Astrocyte of the cerebellum (primary cell): ENCODE results near the gene LRRC15.

Source experiments
- DNase-seq: peaks from one replicate; pipeline ENCODE4 v3.0.0-alpha.2; 2011; ENCODE audit warnings: low read depth
- H3K4me3 ChIP-seq: 2 replicates; pipeline ENCODE4 v1.5.1; 2011; ENCODE audit warnings: mild to moderate bottlenecking, low read depth, low read length, moderate library complexity
- in situ Hi-C: cut with HindIII; loops from 2 replicates; pipeline ENCODE4 v1.10.0; 2017; ENCODE audit warnings: low sequenced_read_pairs
- TF ChIP-seq, protein P1 (sequence below): IDR thresholded peaks from 2 replicates; pipeline ENCODE4 v1.5.1; 2012; ENCODE audit warnings: low read length, low read depth, moderate library complexity, mild to moderate bottlenecking; ENCODE audit errors: missing control alignments

Gene LRRC15

DNA sequence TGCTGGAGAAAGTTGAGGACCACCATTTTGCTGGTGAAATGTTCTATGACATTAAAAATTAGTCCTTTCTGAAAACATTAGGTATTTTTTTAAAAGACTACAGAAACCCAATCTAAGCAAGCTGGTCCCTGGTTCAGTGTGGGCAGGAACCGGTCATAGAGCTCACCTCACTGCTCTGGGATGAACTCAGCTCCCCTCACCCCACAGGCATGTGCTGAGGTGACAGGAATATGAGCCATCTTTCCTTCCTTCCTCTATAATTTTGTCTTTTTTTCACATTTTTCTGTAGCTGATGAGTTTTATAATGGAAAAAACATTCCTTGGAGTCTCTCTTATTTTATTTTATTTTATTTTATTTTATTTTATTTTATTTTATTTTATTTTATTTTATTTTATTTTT, 8.2 kb upstream of the LRRC15 start:
- DNase-seq: no peak
- in situ Hi-C loops: no loop called here
- H3K4me3 ChIP-seq: no peak overlapping the region
- TF ChIP-seq, protein P1, sequence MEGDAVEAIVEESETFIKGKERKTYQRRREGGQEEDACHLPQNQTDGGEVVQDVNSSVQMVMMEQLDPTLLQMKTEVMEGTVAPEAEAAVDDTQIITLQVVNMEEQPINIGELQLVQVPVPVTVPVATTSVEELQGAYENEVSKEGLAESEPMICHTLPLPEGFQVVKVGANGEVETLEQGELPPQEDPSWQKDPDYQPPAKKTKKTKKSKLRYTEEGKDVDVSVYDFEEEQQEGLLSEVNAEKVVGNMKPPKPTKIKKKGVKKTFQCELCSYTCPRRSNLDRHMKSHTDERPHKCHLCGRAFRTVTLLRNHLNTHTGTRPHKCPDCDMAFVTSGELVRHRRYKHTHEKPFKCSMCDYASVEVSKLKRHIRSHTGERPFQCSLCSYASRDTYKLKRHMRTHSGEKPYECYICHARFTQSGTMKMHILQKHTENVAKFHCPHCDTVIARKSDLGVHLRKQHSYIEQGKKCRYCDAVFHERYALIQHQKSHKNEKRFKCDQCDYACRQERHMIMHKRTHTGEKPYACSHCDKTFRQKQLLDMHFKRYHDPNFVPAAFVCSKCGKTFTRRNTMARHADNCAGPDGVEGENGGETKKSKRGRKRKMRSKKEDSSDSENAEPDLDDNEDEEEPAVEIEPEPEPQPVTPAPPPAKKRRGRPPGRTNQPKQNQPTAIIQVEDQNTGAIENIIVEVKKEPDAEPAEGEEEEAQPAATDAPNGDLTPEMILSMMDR: no peak

- DNase-seq: no peak
- no peak overlapping the region for H3K4me3 ChIP-seq
- TF ChIP-seq, protein P1: no peak
- in situ Hi-C loops: no loop called here
Measured at GRCh38 chr3:194376241-194376560, 6.7 kb upstream of the LRRC15 start.

DNA sequence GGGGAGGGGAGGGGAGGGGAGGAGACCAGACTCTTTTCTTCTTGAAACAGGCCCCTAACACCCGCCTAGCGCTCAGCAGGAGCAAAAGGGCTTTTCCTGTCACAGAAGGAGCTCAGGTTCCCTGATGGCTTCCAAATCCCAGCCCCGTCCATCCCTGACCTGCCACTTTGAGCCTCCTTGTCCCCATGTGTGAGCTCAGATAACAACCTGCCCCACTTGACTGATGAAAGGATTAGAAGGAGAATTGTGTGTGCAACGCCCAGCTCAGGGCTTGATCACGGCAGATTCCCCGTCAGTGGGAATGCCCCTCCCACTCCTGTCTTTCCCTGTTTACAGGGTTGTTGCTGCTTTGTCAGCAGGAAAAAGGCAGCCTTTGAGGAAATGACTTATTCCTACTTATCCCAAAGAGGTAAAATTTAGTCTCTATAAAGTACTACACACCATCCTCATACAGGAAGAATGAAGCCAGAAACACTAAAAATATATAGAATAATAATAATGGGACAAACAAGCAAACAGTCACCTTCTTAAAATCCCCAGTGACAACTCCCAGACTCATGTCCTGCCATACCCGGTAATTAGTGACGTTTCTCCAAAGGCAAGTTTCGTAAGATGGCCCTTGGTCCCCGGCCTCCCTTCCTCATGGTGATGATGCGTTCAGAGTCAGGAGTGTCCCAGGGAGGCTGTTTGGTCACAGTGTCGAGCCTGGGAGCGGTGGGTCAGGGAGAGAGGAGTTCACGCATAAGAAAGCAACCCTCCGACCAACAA, 6.1 kb upstream of the LRRC15 start:
- H3K4me3 ChIP-seq: no peak overlapping the region
- DNase-seq: no peak
- TF ChIP-seq, protein P1: no peak
- in situ Hi-C loops: no loop called here

DNA sequence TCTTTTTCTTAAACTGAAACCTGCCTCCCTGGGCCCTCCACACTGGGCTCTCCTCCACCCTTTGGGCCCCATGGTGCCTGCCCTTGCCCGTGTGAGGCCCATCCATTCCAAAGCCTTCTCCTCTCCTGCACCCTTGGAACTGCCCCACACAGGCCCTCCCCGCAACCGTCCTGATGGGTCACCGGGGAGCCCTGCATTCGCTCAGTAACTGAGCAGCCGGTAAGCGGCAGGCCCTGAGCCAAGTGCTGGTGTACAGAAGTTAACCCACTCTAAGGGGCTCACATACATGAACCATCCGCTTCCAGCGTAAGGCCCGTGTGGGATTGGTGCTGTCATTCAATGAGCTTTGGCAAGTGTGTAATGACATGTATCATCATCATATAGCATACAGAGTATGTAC, 5.4 kb upstream of the LRRC15 start:
- no peak for DNase-seq
- TF ChIP-seq, protein P1: no peak
- in situ Hi-C loops: no loop called here
- H3K4me3 ChIP-seq: no peak overlapping the region

DNA sequence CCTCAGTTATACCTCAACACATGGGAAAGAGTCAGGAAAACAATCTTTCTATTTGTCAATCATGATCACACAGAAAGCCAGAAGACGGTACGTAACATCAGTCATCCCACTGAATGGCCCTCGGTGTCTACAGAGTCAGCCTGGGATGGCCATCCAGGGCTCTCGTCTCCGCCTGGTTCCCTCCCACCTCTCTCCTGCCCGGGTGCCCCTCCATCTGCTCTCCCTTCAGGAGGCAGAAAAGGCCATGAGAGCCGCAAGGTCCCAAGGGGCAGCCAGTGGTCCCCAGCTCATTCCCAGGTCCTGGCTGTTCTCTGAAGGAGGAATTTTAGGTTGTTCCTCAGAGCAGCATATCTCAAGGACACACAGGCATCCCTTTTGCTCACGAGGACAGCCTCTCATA, 4.4 kb upstream of the LRRC15 start:
- no peak for DNase-seq
- H3K4me3 ChIP-seq: no peak overlapping the region
- in situ Hi-C loops: no loop called here
- TF ChIP-seq, protein P1: no peak

GRCh38 chr3:194373028-194373427, 3.5 kb upstream of the LRRC15 start:
- DNase-seq: no peak
- TF ChIP-seq, protein P1: no peak
- H3K4me3 ChIP-seq: no peak overlapping the region
- in situ Hi-C loops: no loop called here
